Ishikawa (cell line): ENCODE data around the gene TMF1.

Experiments used
- CEBPB ChIP-seq: IDR thresholded peaks from 2 replicates; pipeline ENCODE4 v1.6.1; 2012
- CREB1 ChIP-seq: IDR thresholded peaks from 2 replicates; pipeline ENCODE4 v1.6.1; 2012; ENCODE audit warnings: low read depth
- EGR1 ChIP-seq: IDR thresholded peaks from 2 replicates; pipeline ENCODE4 v1.6.1; 2012
- EP300 ChIP-seq: IDR thresholded peaks from 2 replicates; pipeline ENCODE4 v1.6.1; 2012; ENCODE audit warnings: borderline replicate concordance
- FOXM1 ChIP-seq: IDR thresholded peaks from 2 replicates; pipeline ENCODE4 v1.6.1; 2012; ENCODE audit warnings: low read depth, borderline replicate concordance
- MAX ChIP-seq: IDR thresholded peaks from 2 replicates; pipeline ENCODE4 v1.6.1; 2012
- NFIC ChIP-seq: IDR thresholded peaks from 2 replicates; pipeline ENCODE4 v1.6.1; 2012
- RAD21 ChIP-seq: IDR thresholded peaks from 2 replicates; pipeline ENCODE4 v1.6.1; 2012; ENCODE audit warnings: low read depth
- REST ChIP-seq: IDR thresholded peaks from 2 replicates; pipeline ENCODE4 v1.6.1; 2012; ENCODE audit warnings: low read depth, mild to moderate bottlenecking
- TAF1 ChIP-seq: IDR thresholded peaks from 2 replicates; pipeline ENCODE4 v1.6.1; 2012; ENCODE audit warnings: low read depth, mild to moderate bottlenecking
- TCF12 ChIP-seq: IDR thresholded peaks from 2 replicates; pipeline ENCODE4 v1.6.1; 2012; ENCODE audit warnings: low read depth
- TEAD4 ChIP-seq: IDR thresholded peaks from 2 replicates; pipeline ENCODE4 v1.6.1; 2012
- USF1 ChIP-seq: IDR thresholded peaks from 2 replicates; pipeline ENCODE4 v1.6.1; 2012
- YY1 ChIP-seq: IDR thresholded peaks from 2 replicates; pipeline ENCODE4 v1.6.1; 2012; ENCODE audit warnings: low read depth
- ZBTB7A ChIP-seq: IDR thresholded peaks from 2 replicates; pipeline ENCODE4 v1.6.1; 2012; ENCODE audit warnings: low read depth

The TMF1 gene

GRCh38 chr3:69014022-69014580 is 38.0 kb downstream of the TMF1 start:
- TF ChIP-seq NFIC (no peak), RAD21 (no peak), TAF1 (no peak), ZBTB7A (no peak), YY1 (no peak), REST (no peak), MAX (no peak), USF1 (no peak), CEBPB (no peak), TEAD4 (no peak), EP300 (no peak), CREB1 (no peak), EGR1 (no peak)

GRCh38 chr3:69013253-69014021 is 38.7 kb downstream of the TMF1 start, which contains the start of gene EOGT:
Gene EOGT, minus strand, starts transcription at chr3:69013684. Its CDS starts 3,838 bp downstream, at chr3:69009846.
- TF ChIP-seq REST (no peak), ZBTB7A (no peak), TAF1 (0 out of 2 replicates have a peak, but pooled peaks have one; percentile 45), MAX (peak; percentile 98), RAD21 (no peak; the same call in 1 of the 2 replicates), NFIC (peak; percentile 21; the same call in 1 of the 2 replicates), FOXM1 (no peak), CREB1 (0 out of 2 replicates have a peak, but pooled peaks have one; percentile 26), EGR1 (0 out of 2 replicates have a peak, but pooled peaks have one; percentile 9), YY1 (no peak), USF1 (peak; percentile 77), TEAD4 (no peak), TCF12 (no peak; the same call in 1 of the 2 replicates), EP300 (peak; percentile 32; the same call in 1 of the 2 replicates), CEBPB (no peak)

- no peak for TF ChIP-seq CREB1
- no peak for TF ChIP-seq TAF1
- no peak; the same call in 1 of the 2 replicates for TF ChIP-seq TCF12
- TF ChIP-seq ZBTB7A, result no peak
- no peak for TF ChIP-seq USF1
- no peak for TF ChIP-seq CEBPB
- no peak for TF ChIP-seq TEAD4
- TF ChIP-seq NFIC, result no peak
- TF ChIP-seq EP300, result no peak
- no peak for TF ChIP-seq RAD21
- TF ChIP-seq YY1, result no peak
- TF ChIP-seq REST, result no peak
- no peak for TF ChIP-seq EGR1
- TF ChIP-seq MAX, result no peak
- TF ChIP-seq FOXM1, result no peak
Measured at GRCh38 chr3:69012800-69013252, 39.3 kb downstream of the TMF1 start.
